Suprapubic skin (tissue), 4 donors: ENCODE measurements around the gene RNF227. TPM values are rescaled to one million over a fixed set of nuclear protein-coding genes. Genes with fewer than 3 reads are reported as not detected.

ENCODE experiments used
- DNase-seq, 2 donors: peaks; one replicate each; pipeline ENCODE4 v3.0.0-alpha.2; 2019; ENCODE audit warnings: low spot score in 2 of 2
- H3K27ac ChIP-seq: fragments of 200-600 bp; sonication (generic); one replicate; pipeline ENCODE4 v1.5.1; 2019
- H3K27me3 ChIP-seq: fragments of 200-600 bp; sonication (generic); one replicate; pipeline ENCODE4 v1.5.1; 2019
- H3K36me3 ChIP-seq: fragments of 200-600 bp; sonication (generic); one replicate; pipeline ENCODE4 v1.5.1; 2019
- H3K4me1 ChIP-seq: fragments of 200-600 bp; sonication (generic); one replicate; pipeline ENCODE4 v1.5.1; 2019
- H3K4me3 ChIP-seq: fragments of 200-600 bp; sonication (generic); one replicate; pipeline ENCODE4 v1.5.1; 2019; ENCODE audit warnings: mild to moderate bottlenecking
- H3K9me3 ChIP-seq: fragments of 200-600 bp; sonication (generic); one replicate; pipeline ENCODE4 v1.5.1; 2019
- CTCF ChIP-seq, 2 donors: fragments of 200-600 bp in 1 of 2; fragments of 450-650 bp in 1 of 2; sonication (generic) in 1 of 2; IDR thresholded peaks; one replicate each; pipeline ENCODE4 v1.5.1; 2016 to 2019; ENCODE audit warnings: antibody characterized with exemption in 2 of 2, mild to moderate bottlenecking in 1 of 2, moderate library complexity in 1 of 2
- EP300 ChIP-seq: sonication (generic); formaldehyde crosslinking; IDR thresholded peaks from one replicate; pipeline ENCODE4 v1.6.1; 2017; ENCODE audit warnings: antibody characterized with exemption
- POLR2A ChIP-seq, 2 donors: fragments of 450-650 bp; IDR thresholded peaks; one replicate each; pipeline ENCODE4 v1.6.1; 2017; ENCODE audit warnings: antibody characterized with exemption in 2 of 2, mild to moderate bottlenecking in 2 of 2, moderate library complexity in 2 of 2
- POLR2AphosphoS5 ChIP-seq, 3 donors: sonication (generic); formaldehyde crosslinking; IDR thresholded peaks; one replicate each; pipeline ENCODE4 v1.6.1; 2017; ENCODE audit warnings: antibody characterized with exemption in 3 of 3
- WGBS: methylation state at CpG from one replicate; pipeline ENCODE4 v1.1.5; 2018; 5-methylcytosine and 5-hydroxymethylcytosine counted together
- total RNA-seq, 4 donors: library from RNA; depleted of rRNA; stranded (reverse); fragments of >200 nt; gene quantifications; one replicate each; pipeline ENCODE4 v1.1.0, GENCODE V29; 2016

RNF227 gene
- total RNA-seq, 4 donors from 2014 or later = 51.1 to 66.3 (median 57.3) TPM

DNA sequence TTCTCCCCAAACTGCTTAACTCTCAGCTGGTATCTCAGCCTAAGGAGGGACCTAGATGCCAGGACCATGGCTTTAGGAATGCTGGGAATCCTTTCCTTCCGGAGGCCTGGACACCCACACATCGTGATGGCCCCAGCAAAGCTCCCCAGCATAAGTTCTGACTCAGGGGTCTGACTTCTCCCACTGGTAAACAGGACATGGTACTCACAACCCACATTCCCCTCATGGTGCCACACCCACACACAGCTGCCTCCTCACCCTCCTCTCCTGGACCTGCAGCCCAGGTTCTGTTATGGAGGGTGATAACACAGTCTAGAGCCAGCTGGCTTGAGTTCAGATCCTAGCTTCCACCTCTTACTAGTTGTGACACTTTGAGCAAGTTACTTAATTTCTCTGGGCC lies 719 bp upstream of the RNF227 start:
- H3K4me3 ChIP-seq = peak overlapping the region; percentile 63
- H3K4me1 ChIP-seq = peaks cover 37% of the 10 kb centered on the region
- no peaks in the 10 kb centered on the region for H3K9me3 ChIP-seq
- no peak for TF ChIP-seq CTCF (IDR thresholded peaks at IDR 0.05)
- no peak for TF ChIP-seq POLR2AphosphoS5 (IDR thresholded peaks at IDR 0.05)
- TF ChIP-seq EP300 = no peak
- TF ChIP-seq POLR2A (IDR thresholded peaks at IDR 0.05) = no peak
- H3K36me3 ChIP-seq = peaks cover 5% of the 10 kb centered on the region
- no peak for DNase-seq
- H3K27ac ChIP-seq = peak overlapping the region; percentile 97
- no peaks in the 10 kb centered on the region for H3K27me3 ChIP-seq
- 56% methylated on average over 2 of the region's 2 CpGs for WGBS

DNA sequence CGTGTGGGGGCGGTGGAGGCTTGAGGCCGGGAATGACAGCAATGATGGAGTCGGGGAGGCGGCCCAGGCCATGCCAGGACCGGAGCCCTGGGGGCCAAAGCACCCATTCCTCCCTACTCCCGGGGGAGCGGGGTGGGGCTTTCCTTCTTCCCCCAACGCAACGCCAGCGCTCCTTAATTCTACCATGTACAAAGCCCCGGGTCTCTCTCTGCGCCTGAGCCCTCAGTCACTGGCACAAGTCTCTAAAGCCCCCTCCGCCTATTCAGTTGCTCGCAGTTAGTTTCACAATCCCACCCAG lies 245 bp upstream of the RNF227 start:
- 30% methylated on average over 10 of the region's 15 CpGs for WGBS
- Histone ChIP-seq H3K4me1 (peaks cover 37% of the 10 kb centered on the region), H3K27me3 (no peaks in the 10 kb centered on the region), H3K27ac (peak overlapping the region; percentile 97), H3K36me3 (peaks cover 10% of the 10 kb centered on the region), H3K4me3 (peak overlapping the region; percentile 63), H3K9me3 (no peaks in the 10 kb centered on the region)
- TF ChIP-seq EP300 (no peak), CTCF (IDR thresholded peaks at IDR 0.05) (no peak)
- DNase-seq = no peak

GRCh38 chr17:7915179-7915610 lies 894 bp downstream of the RNF227 start:
- Histone ChIP-seq H3K36me3 (peaks cover 21% of the 10 kb centered on the region), H3K4me3 (peak overlapping the region; percentile 63), H3K9me3 (no peaks in the 10 kb centered on the region), H3K27me3 (no peaks in the 10 kb centered on the region), H3K4me1 (peaks cover 37% of the 10 kb centered on the region), H3K27ac (peak overlapping the region; percentile 97)
- 0% methylated on average over 15 of the region's 15 CpGs for WGBS
- TF ChIP-seq POLR2AphosphoS5 (IDR thresholded peaks at IDR 0.05) (peak in 1 of 3 donors; percentile 13), CTCF (IDR thresholded peaks at IDR 0.05) (no peak)
- DNase-seq = no peak

- Histone ChIP-seq H3K27me3 (no peaks in the 10 kb centered on the region), H3K4me1 (peaks cover 37% of the 10 kb centered on the region), H3K27ac (no peak overlapping the region), H3K36me3 (peaks cover 43% of the 10 kb centered on the region), H3K9me3 (no peaks in the 10 kb centered on the region), H3K4me3 (no peak overlapping the region)
- DNase-seq = no peak
- WGBS = 28% methylated on average over 3 of the region's 3 CpGs
- TF ChIP-seq CTCF (IDR thresholded peaks at IDR 0.05) (peak; percentile 64 to 68), POLR2A (IDR thresholded peaks at IDR 0.05) (no peak)
Measured at GRCh38 chr17:7912927-7913524, 3.1 kb downstream of the RNF227 start.

- no peak for DNase-seq
- Histone ChIP-seq H3K4me3 (no peak overlapping the region), H3K36me3 (peaks cover 62% of the 10 kb centered on the region), H3K27ac (no peak overlapping the region), H3K27me3 (no peaks in the 10 kb centered on the region), H3K4me1 (peaks cover 26% of the 10 kb centered on the region), H3K9me3 (no peaks in the 10 kb centered on the region)
- WGBS = 70% methylated on average over 9 of the region's 9 CpGs
- TF ChIP-seq EP300 (no peak), POLR2AphosphoS5 (IDR thresholded peaks at IDR 0.05) (no peak), CTCF (IDR thresholded peaks at IDR 0.05) (no peak), POLR2A (IDR thresholded peaks at IDR 0.05) (no peak)
Measured at GRCh38 chr17:7911116-7911515, 5.0 kb downstream of the RNF227 start.
